Measurements from ENCODE around the gene KMO. TPM values are rescaled to one million over a fixed set of nuclear protein-coding genes. Genes with fewer than 3 reads are reported as not detected.

KMO gene
- total and polyA plus RNA-seq, 2 experiments from 2014 or later: not detected

GRCh38 chr1:241645199-241645598, 113.0 kb downstream of the KMO start:
- in situ Hi-C loops (cut with MboI): no loop called here
- Histone ChIP-seq H3K79me2 (ENCODE audit: insufficient read depth) (no peaks in the 10 kb centered on the region), H2AFZ (no peak overlapping the region), H3K9me2 (ENCODE audit: insufficient read depth) (no peaks in the 10 kb centered on the region), H3K27ac (no peak overlapping the region), H4K20me1 (ENCODE audit: insufficient read depth) (no peaks in the 10 kb centered on the region), H3K4me1 (ENCODE audit: insufficient read depth) (peaks cover 6% of the 10 kb centered on the region; the same call in 1 of the 2 replicates), H3K4me2 (ENCODE audit: unreplicated experiment) (no peak overlapping the region), H3K9ac (no peak overlapping the region), H3K9me3 (ENCODE audit: low read depth) (no peaks in the 10 kb centered on the region), H3K27me3 (replicated peaks; ENCODE audit: insufficient read depth) (no peaks in the 10 kb centered on the region; the same call in 1 of the 2 replicates), H3K4me3 (no peak overlapping the region), H3K36me3 (ENCODE audit: low read depth) (no peaks in the 10 kb centered on the region), H3F3A (ENCODE audit: insufficient read depth) (peaks cover 12% of the 10 kb centered on the region)
- WGBS, 2 experiments (ENCODE audit: low coverage in 1 of 2, low lambda C conversion rate in 2 of 2, missing lambda C conversion rate in 2 of 2): 74 to 75% methylated on average over 4 of the region's 4 CpGs
- TF ChIP-seq EZH2phosphoT487 (IDR thresholded peaks at IDR 0.05; ENCODE audit: insufficient read depth, low read depth) (no peak), EZH2 (IDR thresholded peaks at IDR 0.05; ENCODE audit: insufficient read depth, poor library complexity, severe bottlenecking) (no peak)
- no peak for DNase-seq

Other genes with a start within 250 kb of the KMO start
- gene RGS7, start 175.2 kb upstream of the KMO start, total RNA-seq (2014; rRNA removed; shearing (Covaris generic)): 0.32 TPM in 1 of 2 replicates, not detected in the other
- 1.2 and 1.7 TPM in 2 replicates for gene RGS7, start 175.2 kb upstream of the KMO start, polyA plus RNA-seq (2016; fragmentation: Nextera tagmentation; extraction: Ambion mirVana)
- 63.1 and 87.3 TPM in 2 replicates for gene FH, start 12.6 kb upstream of the KMO start, total RNA-seq (2014; rRNA removed; shearing (Covaris generic))
- 71.7 and 74.5 TPM in 2 replicates for gene FH, start 12.6 kb upstream of the KMO start, polyA plus RNA-seq (2016; fragmentation: Nextera tagmentation; extraction: Ambion mirVana)
- 7.2 and 8.9 TPM in 2 replicates for gene CHML, start 108.0 kb downstream of the KMO start, total RNA-seq (2014; rRNA removed; shearing (Covaris generic))
- gene CHML, start 108.0 kb downstream of the KMO start, polyA plus RNA-seq (2016; fragmentation: Nextera tagmentation; extraction: Ambion mirVana): 3.2 and 3.4 TPM in 2 replicates
- gene OPN3, start 108.0 kb downstream of the KMO start, total RNA-seq (2014; rRNA removed; shearing (Covaris generic)): 10.2 and 15.2 TPM in 2 replicates
- 12.3 and 14.0 TPM in 2 replicates for gene OPN3, start 108.0 kb downstream of the KMO start, polyA plus RNA-seq (2016; fragmentation: Nextera tagmentation; extraction: Ambion mirVana)
- gene WDR64, start 119.9 kb downstream of the KMO start, total RNA-seq (2014; rRNA removed; shearing (Covaris generic)): not detected in 2 replicates
- not detected in 2 replicates for gene WDR64, start 119.9 kb downstream of the KMO start, polyA plus RNA-seq (2016; fragmentation: Nextera tagmentation; extraction: Ambion mirVana)